Smooth muscle cell (in vitro differentiated cells): Measurements from ENCODE around the gene ASCC2. TPM values are rescaled to one million over a fixed set of nuclear protein-coding genes. Genes with fewer than 3 reads are reported as not detected.
"Not testable (repeated sequence)": the region's sequence is repeated elsewhere in the genome, so short reads cannot be mapped to it uniquely, and the experiment has no call there.

Experiments
- DNase-seq: peaks from one replicate; lab custom pipeline; 2025; ENCODE audit not compliant: unreplicated experiment; lab: John Stamatoyannopoulos, UW
- H2AFZ ChIP-seq: fragments of 200-600 bp; sonication (generic); 2 replicates; pipeline ENCODE4 v1.6.0; 2016; ENCODE audit warnings: antibody characterized with exemption, low read depth, mild to moderate bottlenecking
- H3F3A ChIP-seq: fragments of 200-600 bp; sonication (generic); 2 replicates; pipeline ENCODE4 v1.6.0; 2017; ENCODE audit warnings: antibody characterized with exemption, low read depth
- H3K27ac ChIP-seq: fragments of 200-600 bp; sonication (generic); 2 replicates; pipeline ENCODE4 v1.5.1; 2016; ENCODE audit warnings: low read depth, mild to moderate bottlenecking
- H3K27me3 ChIP-seq: fragments of 200-600 bp; sonication (generic); 2 replicates; pipeline ENCODE4 v1.6.1; 2016; ENCODE audit warnings: low read depth, mild to moderate bottlenecking
- H3K36me3 ChIP-seq: fragments of 200-600 bp; sonication (generic); 2 replicates; pipeline ENCODE4 v1.5.1; 2016; ENCODE audit warnings: low read depth
- H3K4me1 ChIP-seq: fragments of 200-600 bp; sonication (generic); 2 replicates; pipeline ENCODE4 v1.5.1; 2016; ENCODE audit warnings: low read depth
- H3K4me2 ChIP-seq: fragments of 200-600 bp; sonication (generic); 2 replicates; pipeline ENCODE4 v1.6.0; 2016; ENCODE audit warnings: mild to moderate bottlenecking
- H3K4me3 ChIP-seq: fragments of 200-600 bp; sonication (generic); 2 replicates; pipeline ENCODE4 v1.5.1; 2016; ENCODE audit warnings: mild to moderate bottlenecking
- H3K79me2 ChIP-seq: fragments of 200-600 bp; sonication (generic); 2 replicates; pipeline ENCODE4 v1.6.0; 2016; ENCODE audit warnings: low read depth, mild to moderate bottlenecking
- H3K9ac ChIP-seq: fragments of 200-600 bp; sonication (generic); 2 replicates; pipeline ENCODE4 v1.6.0; 2016; ENCODE audit warnings: low read depth
- H3K9me3 ChIP-seq: fragments of 200-600 bp; sonication (generic); replicated peaks from 2 replicates; pipeline ENCODE4 v1.5.1; 2016; ENCODE audit warnings: low read depth
- H4K20me1 ChIP-seq: fragments of 200-600 bp; sonication (generic); 2 replicates; pipeline ENCODE4 v1.6.0; 2016; ENCODE audit warnings: low read depth
- CTCF ChIP-seq: fragments of 200-600 bp; sonication (generic); IDR thresholded peaks from 2 replicates; pipeline ENCODE4 v1.5.1; 2017; ENCODE audit warnings: borderline replicate concordance, mild to moderate bottlenecking, antibody characterized with exemption; ENCODE audit not compliant: insufficient read depth, poor library complexity, severe bottlenecking
- WGBS: methylation state at CpG from one replicate; pipeline ENCODE4 v1.1.7; 2016; ENCODE audit warnings: low lambda C conversion rate; 5-methylcytosine and 5-hydroxymethylcytosine counted together
- polyA plus RNA-seq: library from polyadenylated mRNA; unstranded; fragments of >200 nt; fragmentation: Nextera tagmentation; extraction: Ambion mirVana; gene quantifications from 2 replicates; pipeline ENCODE4 v1.2.1, GENCODE V29; 2016
- total RNA-seq: library from RNA; depleted of rRNA; stranded (reverse); fragments of >200 nt; gene quantifications from 2 replicates; pipeline ENCODE4 v1.2.3, GENCODE V29; 2014

Gene ASCC2
- total and polyA plus RNA-seq, 2 experiments from 2014 or later = 32.1 to 58.9 TPM

- H3K9ac ChIP-seq = no peak overlapping the region
- TF ChIP-seq CTCF = no peak
Observed at GRCh38 chr22:29756341-29756740, 81.7 kb downstream of the ASCC2 start.

GRCh38 chr22:29755889-29756288 is 82.2 kb downstream of the ASCC2 start:
- 93% methylated on average over 9 of the region's 9 CpGs for WGBS
- Histone ChIP-seq H3K4me3 (no peak overlapping the region), H3K27ac (no peak overlapping the region), H3K9me3 (no peaks in the 10 kb centered on the region), H3K79me2 (no peaks in the 10 kb centered on the region), H3K27me3 (no peaks in the 10 kb centered on the region), H3K9ac (no peak overlapping the region), H3F3A (no peaks in the 10 kb centered on the region), H4K20me1 (peaks cover 20% of the 10 kb centered on the region), H2AFZ (no peak overlapping the region), H3K4me2 (no peak overlapping the region), H3K36me3 (no peaks in the 10 kb centered on the region), H3K4me1 (no peaks in the 10 kb centered on the region)
- TF ChIP-seq CTCF = no peak
- DNase-seq = no peak

More at GRCh38 chr22:29756341-29756740, 81.7 kb downstream of the ASCC2 start:
- Histone ChIP-seq H3F3A (no peaks in the 10 kb centered on the region), H4K20me1 (peaks cover 19% of the 10 kb centered on the region), H3K4me2 (no peak overlapping the region), H3K4me1 (no peaks in the 10 kb centered on the region), H3K9me3 (no peaks in the 10 kb centered on the region), H3K4me3 (no peak overlapping the region), H3K79me2 (no peaks in the 10 kb centered on the region), H2AFZ (no peak overlapping the region), H3K36me3 (no peaks in the 10 kb centered on the region), H3K27ac (no peak overlapping the region), H3K27me3 (no peaks in the 10 kb centered on the region)
- 90% methylated on average over 7 of the region's 7 CpGs for WGBS
- no peak for DNase-seq

GRCh38 chr22:29754658-29755395 is 83.2 kb downstream of the ASCC2 start:
- H3K36me3 ChIP-seq, H3K4me2 ChIP-seq, H3K4me1 ChIP-seq, H3K9ac ChIP-seq, H3K79me2 ChIP-seq, H3K27ac ChIP-seq, H2AFZ ChIP-seq, H3K9me3 ChIP-seq, H3K4me3 ChIP-seq, H3F3A ChIP-seq, H3K27me3 ChIP-seq, DNase-seq: not testable (repeated sequence)
- 93% methylated on average over 11 of the region's 11 CpGs for WGBS
- peaks cover 20% of the 10 kb centered on the region for H4K20me1 ChIP-seq

- Histone ChIP-seq H3K9ac (no peak overlapping the region), H3K4me3 (no peak overlapping the region), H3K27me3 (no peaks in the 10 kb centered on the region), H3K79me2 (no peaks in the 10 kb centered on the region), H3K27ac (no peak overlapping the region), H3F3A (no peaks in the 10 kb centered on the region), H3K9me3 (no peaks in the 10 kb centered on the region), H4K20me1 (peaks cover 12% of the 10 kb centered on the region), H3K4me2 (no peak overlapping the region), H2AFZ (no peak overlapping the region), H3K36me3 (no peaks in the 10 kb centered on the region), H3K4me1 (no peaks in the 10 kb centered on the region)
- DNase-seq = no peak
- WGBS = 89% methylated on average over 16 of the region's 16 CpGs
- no peak for TF ChIP-seq CTCF
Observed at GRCh38 chr22:29753808-29754657, 84.0 kb downstream of the ASCC2 start.
